Activated T-helper 1 cell treated with anti-CD3 and anti-CD28 coated beads, Interleukin-2, amount 50 U/mL, for 16 hours (primary cell): ENCODE measurements around the gene CHRDL1.
"Not testable (repeated sequence)": the region's sequence is repeated elsewhere in the genome, so short reads cannot be mapped to it uniquely, and the experiment has no call there.

Source experiments
- DNase-seq, 2 donors: peaks; one replicate each; pipeline ENCODE4 v3.0.0-alpha.2; 2020; ENCODE audit warnings: low read depth in 1 of 2, low spot score in 1 of 2

Gene CHRDL1, protein sequence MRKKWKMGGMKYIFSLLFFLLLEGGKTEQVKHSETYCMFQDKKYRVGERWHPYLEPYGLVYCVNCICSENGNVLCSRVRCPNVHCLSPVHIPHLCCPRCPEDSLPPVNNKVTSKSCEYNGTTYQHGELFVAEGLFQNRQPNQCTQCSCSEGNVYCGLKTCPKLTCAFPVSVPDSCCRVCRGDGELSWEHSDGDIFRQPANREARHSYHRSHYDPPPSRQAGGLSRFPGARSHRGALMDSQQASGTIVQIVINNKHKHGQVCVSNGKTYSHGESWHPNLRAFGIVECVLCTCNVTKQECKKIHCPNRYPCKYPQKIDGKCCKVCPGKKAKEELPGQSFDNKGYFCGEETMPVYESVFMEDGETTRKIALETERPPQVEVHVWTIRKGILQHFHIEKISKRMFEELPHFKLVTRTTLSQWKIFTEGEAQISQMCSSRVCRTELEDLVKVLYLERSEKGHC

GRCh38 chrX:110795645-110796406, at the start of gene CHRDL1:
TSS of gene CHRDL1 (minus strand) at chrX:110795817. CDS start at chrX:110792181, 3,636 bp downstream.
- no peak for DNase-seq

DNA sequence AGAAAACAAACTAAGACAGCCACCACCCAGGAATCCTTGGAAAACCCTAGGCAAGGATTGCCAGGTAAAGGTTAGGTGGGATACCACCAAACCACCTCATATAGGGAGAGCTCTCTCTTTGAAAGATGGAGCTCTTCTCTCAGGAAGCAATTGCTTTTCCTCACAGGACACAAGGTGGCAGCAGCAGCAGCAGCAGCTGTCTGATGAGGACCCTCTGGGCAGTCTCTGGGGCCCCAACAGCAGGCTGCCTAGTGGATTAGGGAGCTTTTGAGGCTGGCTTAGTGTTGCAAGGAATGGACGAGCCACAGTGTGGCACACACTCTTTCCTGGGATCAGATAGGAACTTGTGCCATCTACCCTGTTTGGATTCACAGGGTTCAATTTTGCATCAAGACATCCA, 41.4 kb upstream of the CHRDL1 start:
- DNase-seq: no peak

- DNase-seq: no peak
These were observed 40.8 kb upstream of the CHRDL1 start for GRCh38 chrX:110836451-110836850.

DNA sequence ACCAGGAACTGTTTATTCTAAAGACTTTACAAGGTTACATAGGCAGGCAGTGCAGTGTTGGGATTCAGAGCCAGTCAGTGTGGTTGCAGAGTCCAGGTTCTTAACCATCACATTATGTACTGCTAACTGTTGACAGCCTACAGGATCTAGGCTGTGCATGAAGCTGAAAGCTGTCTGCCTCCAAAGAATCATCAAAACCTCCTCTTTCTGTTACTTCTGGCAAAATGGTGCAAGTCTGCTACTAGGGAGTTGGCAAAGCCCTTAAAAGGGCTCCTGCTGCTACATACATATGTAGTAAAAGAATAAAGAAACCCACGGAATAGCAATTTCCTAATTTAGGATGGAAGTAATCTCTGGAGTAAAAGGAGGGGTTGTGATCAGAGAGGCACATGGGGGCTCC, 40.4 kb upstream of the CHRDL1 start:
- no peak for DNase-seq

- no peak for DNase-seq
These were observed 30.4 kb upstream of the CHRDL1 start for GRCh38 chrX:110825972-110826371.

DNA sequence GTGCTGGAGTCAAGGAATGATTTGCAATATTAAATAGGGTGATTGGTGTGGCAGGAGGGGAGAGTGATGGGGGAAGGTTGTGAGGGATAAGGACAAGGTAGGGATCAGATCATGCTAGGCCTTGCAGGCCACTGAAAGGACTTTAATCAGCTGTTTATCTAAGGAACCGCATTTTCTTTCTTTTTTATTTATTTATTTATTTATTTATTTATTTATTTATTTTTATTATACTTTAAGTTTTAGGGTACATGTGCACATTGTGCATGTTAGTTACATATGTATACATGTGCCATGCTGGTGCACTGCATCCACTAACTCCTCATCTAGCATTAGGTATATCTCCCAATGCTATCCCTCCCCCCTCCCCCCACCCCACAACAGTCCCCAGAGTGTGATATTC, 20.9 kb upstream of the CHRDL1 start:
- not testable (repeated sequence) for DNase-seq

GRCh38 chrX:110806145-110806544, 10.5 kb upstream of the CHRDL1 start:
- no peak for DNase-seq

- no peak for DNase-seq
These were observed 9.7 kb upstream of the CHRDL1 start for GRCh38 chrX:110805303-110805702.

GRCh38 chrX:110804446-110804845, 8.8 kb upstream of the CHRDL1 start:
- DNase-seq: no peak

GRCh38 chrX:110803506-110803905, 7.9 kb upstream of the CHRDL1 start:
- DNase-seq: no peak

DNA sequence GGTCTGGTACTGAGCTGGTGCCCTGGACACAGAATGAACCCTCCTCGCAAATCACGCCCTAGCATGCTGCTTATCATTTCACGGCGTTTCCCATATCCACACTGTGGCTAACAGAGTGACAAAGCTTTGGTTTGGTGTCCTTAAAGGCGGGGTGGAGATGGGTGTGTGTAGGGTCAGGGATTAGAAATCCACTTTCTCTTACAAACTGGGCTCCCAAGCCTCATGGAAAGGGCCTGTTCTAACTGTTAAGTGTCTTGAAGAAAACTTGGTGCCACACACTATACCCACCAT, 735 bp upstream of the CHRDL1 start:
- DNase-seq: no peak

DNA sequence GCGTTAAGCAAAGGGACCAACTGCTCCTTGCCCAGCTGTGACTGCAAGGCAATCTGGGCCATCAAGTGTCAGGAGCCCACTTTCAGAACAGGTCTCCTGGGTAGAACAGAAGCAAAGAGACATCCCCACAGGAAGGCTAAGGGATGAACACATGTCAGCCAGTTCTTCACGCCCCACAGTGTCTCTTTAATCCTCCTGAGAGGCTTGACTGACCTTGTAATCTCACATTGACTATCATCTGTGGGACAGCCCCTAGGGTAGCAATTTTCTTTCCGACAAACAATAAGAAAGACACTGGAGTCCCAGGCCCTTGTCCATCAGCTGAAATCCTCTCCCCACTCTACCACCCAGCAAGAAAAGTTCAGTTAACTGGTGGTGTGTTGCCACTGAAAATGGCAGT, 1.0 kb downstream of the CHRDL1 start:
- no peak for DNase-seq

- DNase-seq: no peak
These were observed 4.5 kb downstream of the CHRDL1 start for GRCh38 chrX:110791071-110791470.

- DNase-seq: no peak
These were observed 9.1 kb downstream of the CHRDL1 start for GRCh38 chrX:110786486-110786885.

GRCh38 chrX:110759785-110760184, 35.8 kb downstream of the CHRDL1 start:
- DNase-seq: no peak

DNA sequence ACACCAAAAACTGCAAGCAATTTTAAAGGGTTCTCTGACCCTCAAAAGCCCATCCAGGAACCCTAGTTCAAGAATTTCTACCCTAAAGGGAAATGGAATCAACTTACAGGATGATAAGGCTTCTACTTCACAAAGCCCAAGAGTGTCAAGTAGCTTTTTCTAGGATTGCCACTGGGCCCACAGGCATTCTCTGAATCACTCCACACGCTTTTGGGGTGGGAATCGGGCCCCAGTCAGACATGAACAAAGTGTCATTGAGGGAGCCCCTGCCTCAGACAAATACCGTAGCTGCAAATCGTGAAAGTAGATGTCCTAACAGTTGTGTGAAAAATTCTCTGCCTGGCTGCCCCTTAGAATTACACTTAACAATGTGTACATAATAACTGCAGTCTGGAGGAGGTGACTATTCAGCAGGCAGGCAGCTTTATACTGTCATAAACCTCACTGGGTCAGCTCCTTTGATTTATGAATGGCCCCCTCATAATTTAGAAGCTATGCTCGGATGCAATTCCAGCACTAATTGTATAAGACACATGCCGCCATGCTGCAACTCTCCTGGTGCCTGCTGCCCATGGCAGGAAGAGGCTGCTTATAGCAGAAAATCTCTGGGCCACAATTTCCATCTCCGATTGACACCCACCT, 36.7 kb downstream of the CHRDL1 start:
- no peak for DNase-seq

DNA sequence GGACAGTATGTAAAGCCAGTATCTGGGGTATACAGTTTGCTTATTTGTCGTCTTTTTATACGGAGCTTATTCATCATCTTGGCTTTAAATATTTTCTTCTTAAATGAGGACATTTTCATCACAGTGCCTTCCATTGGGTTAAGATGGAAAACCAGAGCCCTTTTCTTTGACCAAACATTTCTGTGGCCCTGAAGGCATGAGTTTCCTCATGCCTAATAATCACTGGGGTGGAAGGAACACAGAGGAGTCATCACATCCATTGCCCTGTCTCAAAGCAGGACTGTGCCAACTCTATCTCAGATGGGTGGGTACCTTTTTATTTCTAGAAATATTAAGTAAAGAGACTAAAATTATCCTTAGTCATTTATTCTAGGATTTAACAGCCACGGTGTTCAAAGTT, 40.0 kb downstream of the CHRDL1 start:
- DNase-seq: no peak

DNA sequence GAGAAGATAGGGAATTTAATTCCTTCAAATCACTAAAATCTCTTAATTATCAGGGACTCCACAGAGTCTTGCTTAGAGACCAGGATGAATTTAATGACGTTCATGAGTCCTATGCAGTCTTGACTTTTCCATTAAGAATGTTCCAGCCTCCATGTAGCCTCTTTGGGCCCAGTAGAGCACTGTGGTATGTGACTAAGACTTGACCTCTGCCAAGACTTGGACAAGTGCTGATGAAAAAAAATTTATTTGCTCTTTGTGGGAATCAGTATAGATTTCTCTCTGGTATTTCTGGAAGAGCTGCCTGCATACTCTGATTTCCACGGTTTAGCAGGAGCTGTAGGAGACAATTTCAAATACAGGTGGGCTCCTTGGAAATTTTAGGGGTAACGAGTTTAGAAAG, 40.6 kb downstream of the CHRDL1 start:
- no peak for DNase-seq

- no peak for DNase-seq
These were observed 45.0 kb downstream of the CHRDL1 start for GRCh38 chrX:110750526-110751189.

GRCh38 chrX:110748256-110748806, 47.3 kb downstream of the CHRDL1 start:
- no peak for DNase-seq

- DNase-seq: no peak
These were observed 49.6 kb downstream of the CHRDL1 start for GRCh38 chrX:110746014-110746413.
